OCI-LY1 (cell line): ENCODE measurements around the gene UPF2.

Experiments used
- EZH2 ChIP-seq: fragments of 200-600 bp; sonication (generic), shearing (Covaris generic); IDR thresholded peaks from 2 replicates; pipeline ENCODE4 v1.8.0; 2017; ENCODE audit warnings: borderline replicate concordance, mixed run types, mild to moderate bottlenecking, antibody characterized with exemption, low read length, moderate library complexity, mixed read lengths
- TF ChIP-seq, protein P1 (sequence below): fragments of 200-600 bp; sonication (generic), shearing (Covaris generic); IDR thresholded peaks from 2 replicates; pipeline ENCODE4 v1.5.1; 2017; ENCODE audit warnings: mild to moderate bottlenecking, antibody characterized with exemption, low read length, moderate library complexity, mixed read lengths

DNA sequence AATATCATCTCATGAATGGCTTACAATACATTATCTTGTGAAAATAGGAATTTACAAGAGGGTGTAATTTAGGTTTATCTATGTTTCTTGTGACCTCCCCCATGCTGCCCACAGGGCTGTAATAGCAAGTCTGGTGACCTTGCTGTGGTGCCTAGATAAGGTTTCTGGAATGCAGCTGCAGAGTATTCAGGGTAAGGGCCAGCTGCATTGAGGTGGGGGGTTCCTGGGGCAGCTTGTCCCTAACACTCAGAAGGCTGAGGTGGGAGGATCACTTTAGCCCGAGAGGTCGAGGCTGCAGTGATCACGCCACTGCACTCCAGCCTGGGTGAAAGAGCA lies 20.8 kb upstream of the UPF2 start:
- no peak for TF ChIP-seq EZH2
- TF ChIP-seq, protein P1, sequence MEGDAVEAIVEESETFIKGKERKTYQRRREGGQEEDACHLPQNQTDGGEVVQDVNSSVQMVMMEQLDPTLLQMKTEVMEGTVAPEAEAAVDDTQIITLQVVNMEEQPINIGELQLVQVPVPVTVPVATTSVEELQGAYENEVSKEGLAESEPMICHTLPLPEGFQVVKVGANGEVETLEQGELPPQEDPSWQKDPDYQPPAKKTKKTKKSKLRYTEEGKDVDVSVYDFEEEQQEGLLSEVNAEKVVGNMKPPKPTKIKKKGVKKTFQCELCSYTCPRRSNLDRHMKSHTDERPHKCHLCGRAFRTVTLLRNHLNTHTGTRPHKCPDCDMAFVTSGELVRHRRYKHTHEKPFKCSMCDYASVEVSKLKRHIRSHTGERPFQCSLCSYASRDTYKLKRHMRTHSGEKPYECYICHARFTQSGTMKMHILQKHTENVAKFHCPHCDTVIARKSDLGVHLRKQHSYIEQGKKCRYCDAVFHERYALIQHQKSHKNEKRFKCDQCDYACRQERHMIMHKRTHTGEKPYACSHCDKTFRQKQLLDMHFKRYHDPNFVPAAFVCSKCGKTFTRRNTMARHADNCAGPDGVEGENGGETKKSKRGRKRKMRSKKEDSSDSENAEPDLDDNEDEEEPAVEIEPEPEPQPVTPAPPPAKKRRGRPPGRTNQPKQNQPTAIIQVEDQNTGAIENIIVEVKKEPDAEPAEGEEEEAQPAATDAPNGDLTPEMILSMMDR = no peak
